Measurements from ENCODE around the gene THSD7B. TPM values are rescaled to one million over a fixed set of nuclear protein-coding genes. Genes with fewer than 3 reads are reported as not detected.
"Not testable (repeated sequence)": the region's sequence is repeated elsewhere in the genome, so short reads cannot be mapped to it uniquely, and the experiment has no call there.

THSD7B gene
- total and polyA plus RNA-seq, 2 of the 13 experiments (the other 11 are each of a cell fraction or from before 2014, with no cell fraction given): 0.02 TPM; not detected in 1

DNA sequence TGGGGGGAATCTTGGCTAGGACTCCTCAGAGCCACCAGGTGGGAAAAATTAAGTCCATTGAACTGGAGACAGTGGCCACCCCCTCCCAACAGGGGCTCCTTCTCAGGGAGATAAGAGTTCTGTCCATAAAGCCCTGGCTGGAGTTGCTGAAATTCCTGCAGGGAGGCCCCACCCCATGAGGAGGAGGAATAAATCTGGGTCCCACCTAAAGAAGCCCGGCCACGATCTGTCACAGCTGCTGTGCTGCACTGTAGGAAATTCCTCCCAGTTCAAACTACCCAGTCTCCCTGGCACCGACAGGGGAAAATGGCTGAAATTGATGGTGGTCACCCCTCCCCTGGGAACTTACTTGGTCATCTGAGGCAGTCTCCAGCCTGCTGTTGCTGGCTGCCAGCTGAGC, 215.0 kb downstream of the THSD7B start:
- in situ Hi-C loops (cut with HindIII; ENCODE audit: extremely low pct_ligation_motif_present, low pct_unique_long_range_greater_than_20kb): no loop called here
- Histone ChIP-seq H4K20me1 (ENCODE audit: insufficient read depth, low read length) (no peaks in the 10 kb centered on the region), H3K9me3 (ENCODE audit: low read length) (no peaks in the 10 kb centered on the region), H3K9ac (ENCODE audit: insufficient read depth, low read depth, low read length) (no peak overlapping the region), H3K79me2 (ENCODE audit: insufficient read depth, low read length) (no peaks in the 10 kb centered on the region), H3K27me3 (ENCODE audit: control insufficient read depth in 1 of 2, insufficient read depth in 2 of 2, low read length in 2 of 2) (no peaks in the 10 kb centered on the region), H3K4me3 (replicated peaks in 1 of 3; ENCODE audit: insufficient read depth in 1 of 3, low read depth in 2 of 3, low read length in 3 of 3) (no peak overlapping the region), H3K4me2 (ENCODE audit: low read depth, low read length) (no peak overlapping the region), H2AFZ (ENCODE audit: low read length) (no peak overlapping the region), H3K4me1 (ENCODE audit: insufficient read depth, low read length) (no peaks in the 10 kb centered on the region), H3K27ac (ENCODE audit: extremely low read length, insufficient read depth, low read length) (no peak overlapping the region), H3K36me3 (replicated peaks in 1 of 2; ENCODE audit: control insufficient read depth in 1 of 2, insufficient read depth in 2 of 2, low read length in 2 of 2) (no peaks in the 10 kb centered on the region)
- ATAC-seq: no peak
- FAIRE-seq: no peak
- WGBS (ENCODE audit: low lambda C conversion rate): 38% methylated on average over 3 of the region's 3 CpGs
- intact Hi-C loops (cut with micrococcal nuclease; ENCODE audit: unreplicated experiment): no loop called here
- POLR2A ChIA-PET: no interaction called here
- TF ChIP-seq RFXAP (CRISPR knock-in tag; IDR thresholded peaks at IDR 0.05; ENCODE audit: borderline replicate concordance) (no peak), NAIF1 (CRISPR knock-in tag; IDR thresholded peaks at IDR 0.05; ENCODE audit: borderline replicate concordance) (no peak), FOXA1 (IDR thresholded peaks at IDR 0.05) (no peak), FOXA1 (CRISPR knock-in tag; IDR thresholded peaks at IDR 0.05) (no peak)
- TF ChIP-seq, protein P1, sequence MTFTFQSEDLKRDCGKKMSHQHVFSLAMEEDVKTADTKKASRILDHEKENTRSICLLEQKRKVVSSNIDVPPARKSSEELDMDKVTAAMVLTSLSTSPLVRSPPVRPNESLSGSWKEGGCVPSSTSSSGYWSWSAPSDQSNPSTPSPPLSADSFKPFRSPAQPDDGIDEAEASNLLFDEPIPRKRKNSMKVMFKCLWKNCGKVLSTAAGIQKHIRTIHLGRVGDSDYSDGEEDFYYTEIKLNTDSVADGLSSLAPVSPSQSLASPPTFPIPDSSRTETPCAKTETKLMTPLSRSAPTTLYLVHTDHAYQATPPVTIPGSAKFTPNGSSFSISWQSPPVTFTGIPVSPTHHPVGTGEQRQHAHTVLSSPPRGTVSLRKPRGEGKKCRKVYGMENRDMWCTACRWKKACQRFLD (CRISPR knock-in tag; IDR thresholded peaks at IDR 0.05; ENCODE audit: borderline replicate concordance): no peak
- TF ChIP-seq, protein P2, sequence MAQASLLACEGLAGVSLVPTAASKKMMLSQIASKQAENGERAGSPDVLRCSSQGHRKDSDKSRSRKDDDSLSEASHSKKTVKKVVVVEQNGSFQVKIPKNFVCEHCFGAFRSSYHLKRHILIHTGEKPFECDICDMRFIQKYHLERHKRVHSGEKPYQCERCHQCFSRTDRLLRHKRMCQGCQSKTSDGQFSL (CRISPR knock-in tag; IDR thresholded peaks at IDR 0.05): no peak
- no peak for DNase-seq (ENCODE audit: low spot score)
- CTCF ChIA-PET (ENCODE audit: low intra/inter-chr PET ratio, low total read pairs): no interaction called here
- BruUV-seq (replicated peaks): no TSS peak

DNA sequence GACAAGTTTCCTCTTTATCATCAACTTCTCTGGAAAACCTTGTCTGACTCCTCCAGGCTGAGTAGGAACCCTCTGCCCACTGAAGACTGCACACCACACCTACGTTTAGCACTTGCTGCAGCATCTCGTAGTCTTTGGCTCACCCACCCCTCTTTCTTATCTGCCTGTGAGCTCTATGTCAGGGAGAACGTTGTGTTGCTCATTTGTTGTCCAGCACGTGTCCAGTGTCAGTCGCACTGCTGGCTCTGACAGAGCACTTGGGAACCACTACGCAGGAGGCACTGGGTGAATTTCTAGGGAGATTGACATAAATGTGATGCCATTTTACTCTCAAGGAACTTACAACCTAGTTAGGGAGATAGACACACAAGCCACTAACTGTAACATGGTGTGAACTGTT, 216.3 kb downstream of the THSD7B start:
- FAIRE-seq; POLR2A ChIA-PET; H3K4me3 ChIP-seq (replicated peaks in 1 of 3; ENCODE audit: insufficient read depth in 1 of 3, low read depth in 2 of 3, low read length in 3 of 3); DNase-seq (ENCODE audit: low spot score); H3K27me3 ChIP-seq (ENCODE audit: control insufficient read depth in 1 of 2, insufficient read depth in 2 of 2, low read length in 2 of 2); H4K20me1 ChIP-seq (ENCODE audit: insufficient read depth, low read length); H2AFZ ChIP-seq (ENCODE audit: low read length); H3K4me2 ChIP-seq (ENCODE audit: low read depth, low read length); ATAC-seq; H3K9me3 ChIP-seq (ENCODE audit: low read length); H3K79me2 ChIP-seq (ENCODE audit: insufficient read depth, low read length); H3K9ac ChIP-seq (ENCODE audit: insufficient read depth, low read depth, low read length); in situ Hi-C loops (cut with HindIII; ENCODE audit: extremely low pct_ligation_motif_present, low pct_unique_long_range_greater_than_20kb); intact Hi-C loops (cut with micrococcal nuclease; ENCODE audit: unreplicated experiment); H3K36me3 ChIP-seq (replicated peaks in 1 of 2; ENCODE audit: control insufficient read depth in 1 of 2, insufficient read depth in 2 of 2, low read length in 2 of 2); CTCF ChIA-PET (ENCODE audit: low intra/inter-chr PET ratio, low total read pairs); H3K27ac ChIP-seq (ENCODE audit: extremely low read length, insufficient read depth, low read length); BruUV-seq (replicated peaks); H3K4me1 ChIP-seq (ENCODE audit: insufficient read depth, low read length): not testable (repeated sequence)
- 26% methylated on average over 6 of the region's 6 CpGs for WGBS (ENCODE audit: low lambda C conversion rate)

Data from HepG2 (cell line).